K562 (cell line): ENCODE data around the gene IER3IP1. TPM values are rescaled to one million over a fixed set of nuclear protein-coding genes. Genes with fewer than 3 reads are reported as not detected.

Experiments used
- ATAC-seq: fragments of 200-7000 bp; cut with Tn5 transposase; 3 replicates; pipeline ENCODE4 v1.9.1; 2020; ENCODE audit warnings: moderate library complexity
- BruUV-seq: library from RNA; stranded (reverse); fragments of 400-500 nt; replicated peaks from 2 replicates; lab custom pipeline; 2021; lab: Mats Ljungman, UMichigan
- CTCF ChIA-PET: fragments of 300-600 bp; formaldehyde crosslinking; extraction: SDS; loops from one replicate; lab custom pipeline; 2021; ENCODE audit warnings: low intra/inter-chr PET ratio; lab: Yijun Ruan, JAX
- POLR2A ChIA-PET: fragments of 300-600, 350-650 bp; sonication (Branson Sonifier 250); formaldehyde crosslinking; extraction: SDS; loops from one replicate; lab custom pipeline; 2021; ENCODE audit warnings: antibody characterized with exemption, inconsistent platforms; lab: Yijun Ruan, JAX
- DNase-seq, 4 experiments: peaks; one replicate each; pipeline versions ENCODE4 v3.0.0 to v3.0.0-alpha.2; 2011 to 2018; ENCODE audit warnings: low spot score in 3 of 4, mixed read lengths in 3 of 4; ENCODE audit errors: extremely low read depth in 1 of 4
- FAIRE-seq: peaks from 2 replicates; lab custom pipeline; 2011; peaks lifted over from hg19 to GRCh38; lab: Jason Lieb, UNC
- H2AFZ ChIP-seq: 2 replicates; pipeline ENCODE4 v1.6.0; 2011; ENCODE audit warnings: low read depth, low read length, control low read depth, inconsistent platforms
- H3K27ac ChIP-seq: fragments of 200-600 bp; 3 replicates; pipeline ENCODE4 v1.8.0; 2011; ENCODE audit warnings: low read depth, mild to moderate bottlenecking, control low read depth, inconsistent platforms, low read length, moderate library complexity, mixed read lengths; ENCODE audit errors: extremely low read depth
- H3K27me3 ChIP-seq, 2 experiments: fragments of 300-600 bp in 1 of 2; 2 replicates in 1 of 2; 3 replicates in 1 of 2; pipeline versions ENCODE4 v1.6.0 to v1.8.0; 2011; ENCODE audit warnings: inconsistent platforms in 2 of 2, low read length in 2 of 2, mild to moderate bottlenecking in 1 of 2, mixed read lengths in 1 of 2, moderate library complexity in 1 of 2; ENCODE audit not compliant: control insufficient read depth in 2 of 2, insufficient read depth in 2 of 2
- H3K36me3 ChIP-seq: fragments of 300-600 bp; 3 replicates; pipeline ENCODE4 v1.8.0; 2011; ENCODE audit warnings: mild to moderate bottlenecking, low read length, inconsistent platforms; ENCODE audit not compliant: control insufficient read depth, insufficient read depth
- H3K4me1 ChIP-seq, 2 experiments: fragments of 200-600 bp in 1 of 2; replicated peaks in 1 of 2; 2 replicates in 1 of 2; 3 replicates in 1 of 2; pipeline versions ENCODE4 v1.5.1 to v1.8.0; 2011; ENCODE audit warnings: inconsistent platforms in 2 of 2, low read length in 2 of 2, mild to moderate bottlenecking in 1 of 2, mixed read lengths in 1 of 2, moderate library complexity in 1 of 2; ENCODE audit not compliant: control insufficient read depth in 2 of 2, insufficient read depth in 2 of 2
- H3K4me2 ChIP-seq: 2 replicates; pipeline ENCODE4 v1.6.1; 2011; ENCODE audit warnings: low read length, control low read depth, inconsistent platforms, mixed read lengths; ENCODE audit not compliant: insufficient read depth
- H3K4me3 ChIP-seq: fragments of 200-600 bp; sonication (generic), shearing (Covaris generic); 2 replicates; pipeline ENCODE4 v1.5.1; 2016; ENCODE audit warnings: control low read depth, inconsistent platforms
- H3K79me2 ChIP-seq: fragments of 200-600 bp; 3 replicates; pipeline ENCODE4 v1.8.0; 2011; ENCODE audit warnings: low read length, inconsistent platforms; ENCODE audit not compliant: control insufficient read depth, insufficient read depth
- H3K9ac ChIP-seq, 2 experiments: 2 replicates each; pipeline versions ENCODE4 v1.6.0 to v1.6.1; 2011; ENCODE audit warnings: low read depth in 2 of 2, low read length in 2 of 2, control low read depth in 1 of 2, inconsistent platforms in 1 of 2, mild to moderate bottlenecking in 1 of 2, mixed read lengths in 1 of 2; ENCODE audit not compliant: insufficient read depth in 1 of 2
- H3K9me1 ChIP-seq: one replicate; pipeline ENCODE4 v1.6.0; 2011; ENCODE audit warnings: inconsistent platforms, mild to moderate bottlenecking, low read length, moderate library complexity; ENCODE audit not compliant: control insufficient read depth, insufficient read depth
- H3K9me3 ChIP-seq: replicated peaks from 2 replicates; pipeline ENCODE4 v1.5.1; 2011; ENCODE audit warnings: low read depth, low read length, inconsistent platforms; ENCODE audit not compliant: control insufficient read depth, insufficient read depth
- H4K20me1 ChIP-seq: replicated peaks from 2 replicates; pipeline ENCODE4 v1.6.1; 2011; ENCODE audit warnings: low read length, inconsistent platforms, mixed read lengths; ENCODE audit not compliant: control insufficient read depth, insufficient read depth
- BDP1 ChIP-seq: IDR thresholded peaks from 3 replicates; pipeline ENCODE4 v1.6.1; 2011; ENCODE audit not compliant: insufficient read length, insufficient read depth
- HMG20A ChIP-seq: fragments of 450-650 bp; formaldehyde crosslinking; conservative IDR thresholded peaks from 2 replicates; pipeline ENCODE4 v1.4.0; 2020; ENCODE audit warnings: mild to moderate bottlenecking, mixed read lengths
- IRF2 ChIP-seq: sonication (generic); formaldehyde crosslinking; IDR thresholded peaks from 2 replicates; pipeline ENCODE4 v1.8.1; 2022; ENCODE audit warnings: mild to moderate bottlenecking, missing genetic modification reagents
- KLF16 ChIP-seq: IDR thresholded peaks from 2 replicates; pipeline ENCODE4 v1.6.1; 2016; ENCODE audit warnings: antibody characterized with exemption
- PHB ChIP-seq: fragments of 250-450 bp; sonication (Bioruptor Pico); IDR thresholded peaks from 2 replicates; pipeline ENCODE4 v1.5.0; 2021
- POLR2B ChIP-seq: fragments of 450-650 bp; IDR thresholded peaks from 2 replicates; pipeline ENCODE4 v1.6.1; 2018; ENCODE audit warnings: low read depth; ENCODE audit not compliant: partially characterized antibody
- RBFOX2 ChIP-seq: fragments of 200-400 bp; formaldehyde crosslinking; IDR thresholded peaks from 2 replicates; pipeline ENCODE4 v1.6.1; 2017; ENCODE audit warnings: low read depth, mild to moderate bottlenecking, low read length, moderate library complexity
- SIRT6 ChIP-seq: IDR thresholded peaks from one replicate; pipeline ENCODE4 v1.6.1; 2012; ENCODE audit warnings: low read depth, mild to moderate bottlenecking, control low read depth, inconsistent platforms, low read length, moderate library complexity
- SP1 ChIP-seq: sonication (generic); formaldehyde crosslinking; IDR thresholded peaks from 2 replicates; pipeline ENCODE4 v1.8.1; 2022; ENCODE audit warnings: mild to moderate bottlenecking, missing genetic modification reagents
- TAF9B ChIP-seq: fragments of 450-650 bp; IDR thresholded peaks from 2 replicates; pipeline ENCODE4 v1.6.1; 2018; ENCODE audit warnings: mild to moderate bottlenecking; ENCODE audit not compliant: partially characterized antibody
- WHSC1 ChIP-seq: IDR thresholded peaks from one replicate; pipeline ENCODE4 v1.6.1; 2012; ENCODE audit warnings: low read length, control low read depth, inconsistent platforms
- ZBTB1 ChIP-seq: sonication (generic); formaldehyde crosslinking; IDR thresholded peaks from 2 replicates; pipeline ENCODE4 v1.8.1; 2023; ENCODE audit warnings: missing genetic modification reagents, low read depth, mild to moderate bottlenecking, borderline replicate concordance
- ZFX ChIP-seq: sonication (generic); formaldehyde crosslinking; IDR thresholded peaks from 2 replicates; pipeline ENCODE4 v1.8.0; 2022; ENCODE audit warnings: mild to moderate bottlenecking, missing genetic modification reagents, moderate library complexity
- ZHX1 ChIP-seq: fragments of 150-350 bp; conservative IDR thresholded peaks from 2 replicates; pipeline ENCODE4 v1.6.1; 2014; ENCODE audit warnings: low read length
- ZNF133 ChIP-seq: fragments of 250-450 bp; sonication (Bioruptor Pico); IDR thresholded peaks from 2 replicates; pipeline ENCODE4 v1.4.0; 2020; ENCODE audit warnings: mild to moderate bottlenecking
- ZNF561 ChIP-seq: fragments of 450-650 bp; formaldehyde crosslinking; conservative IDR thresholded peaks from 2 replicates; pipeline ENCODE4 v1.4.0; 2020; ENCODE audit warnings: mild to moderate bottlenecking, moderate library complexity
- WGBS: fragments of 100-300 bp; shearing (Covaris generic); methylation state at CpG from one replicate; pipeline ENCODE4 v1.1.6; 2016; ENCODE audit warnings: low coverage, mixed read lengths; ENCODE audit not compliant: insufficient coverage; ENCODE audit errors: missing lambda C conversion rate; 5-methylcytosine and 5-hydroxymethylcytosine counted together
- in situ Hi-C: fragments of 300-500 bp; cut with MboI; formaldehyde crosslinking; loops from 4 replicates; pipeline ENCODE4 v1.15.0; 2018; ENCODE audit warnings: inconsistent platforms, mixed read lengths
- intact Hi-C: fragments of 100-400 bp; cut with micrococcal nuclease; formaldehyde crosslinking; loops from 2 replicates; pipeline ENCODE4 v1.14.2; 2022
- polyA plus RNA-seq, 8 experiments: library from polyadenylated mRNA; depleted of rRNA in 4 of 8; stranded (reverse) in 5 of 8; unstranded in 3 of 8; fragments of >200 nt; fragmentation: Nextera tagmentation in 2 of 8; fragmentation: Illumina TruSeq in 1 of 8; extraction: Ambion mirVana in 2 of 8; extraction: Trizol in 1 of 8; gene quantifications; 2 replicates each; pipeline versions ENCODE4 v1.2.1 to v1.2.3, GENCODE V29; 2011 to 2014; ENCODE audit warnings: inconsistent platforms in 1 of 8, missing spikeins in 1 of 8
- total RNA-seq, 7 experiments: library from RNA; depleted of rRNA in 6 of 7; stranded (reverse); fragments of >200 nt in 6 of 7; fragmentation: Illumina TruSeq in 2 of 7; extraction: Trizol in 2 of 7; gene quantifications; 2 replicates each; pipeline versions ENCODE4 v1.2.1 to v1.2.3, GENCODE V29; 2011 to 2021; ENCODE audit warnings: low replicate concordance in 1 of 7
- TF ChIP-seq, protein P1 (sequence below): fragments of 250-450 bp; sonication (Bioruptor Pico); IDR thresholded peaks from 2 replicates; pipeline ENCODE4 v1.4.0; 2020; ENCODE audit warnings: borderline replicate concordance
- TF ChIP-seq, protein P2 (sequence below): fragments of 250-450 bp; sonication (Bioruptor Pico); IDR thresholded peaks from 2 replicates; pipeline ENCODE4 v1.8.0; 2022; ENCODE audit warnings: inconsistent platforms, mild to moderate bottlenecking, moderate library complexity, borderline replicate concordance

IER3IP1 gene
- total and polyA plus RNA-seq, 9 of the 15 experiments (the other 6 are each of a cell fraction or from before 2014, with no cell fraction given): 9.0 to 38.2 (median 19.9) TPM

- TF ChIP-seq, protein P1, sequence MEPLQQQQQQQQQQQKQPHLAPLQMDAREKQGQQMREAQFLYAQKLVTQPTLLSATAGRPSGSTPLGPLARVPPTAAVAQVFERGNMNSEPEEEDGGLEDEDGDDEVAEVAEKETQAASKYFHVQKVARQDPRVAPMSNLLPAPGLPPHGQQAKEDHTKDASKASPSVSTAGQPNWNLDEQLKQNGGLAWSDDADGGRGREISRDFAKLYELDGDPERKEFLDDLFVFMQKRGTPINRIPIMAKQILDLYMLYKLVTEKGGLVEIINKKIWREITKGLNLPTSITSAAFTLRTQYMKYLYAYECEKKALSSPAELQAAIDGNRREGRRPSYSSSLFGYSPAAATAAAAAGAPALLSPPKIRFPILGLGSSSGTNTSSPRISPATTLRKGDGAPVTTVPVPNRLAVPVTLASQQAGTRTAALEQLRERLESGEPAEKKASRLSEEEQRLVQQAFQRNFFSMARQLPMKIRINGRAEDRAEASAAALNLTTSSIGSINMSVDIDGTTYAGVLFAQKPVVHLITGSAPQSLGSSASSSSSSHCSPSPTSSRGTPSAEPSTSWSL: no peak
- TF ChIP-seq ZFX (no peak), ZNF133 (CRISPR knock-in tag) (no peak), ZBTB1 (CRISPR knock-in tag) (no peak), POLR2B (no peak), PHB (CRISPR knock-in tag) (no peak)
- TF ChIP-seq, protein P2, sequence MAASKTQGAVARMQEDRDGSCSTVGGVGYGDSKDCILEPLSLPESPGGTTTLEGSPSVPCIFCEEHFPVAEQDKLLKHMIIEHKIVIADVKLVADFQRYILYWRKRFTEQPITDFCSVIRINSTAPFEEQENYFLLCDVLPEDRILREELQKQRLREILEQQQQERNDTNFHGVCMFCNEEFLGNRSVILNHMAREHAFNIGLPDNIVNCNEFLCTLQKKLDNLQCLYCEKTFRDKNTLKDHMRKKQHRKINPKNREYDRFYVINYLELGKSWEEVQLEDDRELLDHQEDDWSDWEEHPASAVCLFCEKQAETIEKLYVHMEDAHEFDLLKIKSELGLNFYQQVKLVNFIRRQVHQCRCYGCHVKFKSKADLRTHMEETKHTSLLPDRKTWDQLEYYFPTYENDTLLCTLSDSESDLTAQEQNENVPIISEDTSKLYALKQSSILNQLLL (CRISPR knock-in tag): no peak
Observed at GRCh38 chr18:47215554-47216138, 39.5 kb upstream of the IER3IP1 start (continued).

GRCh38 chr18:47209171-47209570, 33.0 kb upstream of the IER3IP1 start:
- no TSS peak for BruUV-seq
- Histone ChIP-seq H3K9ac (no peak overlapping the region), H3K27me3 (no peaks in the 10 kb centered on the region), H3K27ac (no peak overlapping the region), H4K20me1 (no peaks in the 10 kb centered on the region), H3K36me3 (no peaks in the 10 kb centered on the region), H2AFZ (no peak overlapping the region), H3K4me1 (no peaks in the 10 kb centered on the region), H3K9me3 (no peaks in the 10 kb centered on the region), H3K4me2 (no peak overlapping the region), H3K4me3 (no peak overlapping the region), H3K9me1 (no peaks in the 10 kb centered on the region), H3K79me2 (no peaks in the 10 kb centered on the region)
- WGBS: 0% methylated on average over 1 of the region's 1 CpG
- intact Hi-C loops: no loop called here
- CTCF ChIA-PET: no interaction called here
- ATAC-seq (no peak), DNase-seq (no peak), FAIRE-seq (no peak)
- in situ Hi-C loops: loop anchor here (5.0 kb wide), 1 partner anchor 107 kb away; no protein-coding TSS in a partner anchor
- POLR2A ChIA-PET: no interaction called here
- TF ChIP-seq HMG20A (CRISPR knock-in tag) (no peak), SIRT6 (no peak), ZHX1 (no peak), ZNF561 (no peak), WHSC1 (no peak), KLF16 (no peak), TAF9B (no peak), RBFOX2 (no peak), SP1 (CRISPR knock-in tag) (no peak), BDP1 (no peak), IRF2 (no peak)
